MM.1S (cell line): ENCODE results near the gene KMT2D.

Experiments used
- DNase-seq: peaks from one replicate; pipeline ENCODE4 v3.0.0-alpha.2; 2015
- H2AFZ ChIP-seq: fragments of 300-600 bp; sonication (generic); 2 replicates; pipeline ENCODE4 v1.6.0; 2016; ENCODE audit warnings: antibody characterized with exemption, low read length
- H3F3A ChIP-seq: fragments of 300-600 bp; sonication (generic); 2 replicates; pipeline ENCODE4 v1.6.1; 2016; ENCODE audit warnings: mild to moderate bottlenecking, antibody characterized with exemption, low read length, moderate library complexity, mixed read lengths; ENCODE audit not compliant: insufficient read depth
- H3K27ac ChIP-seq: fragments of 300-600 bp; sonication (generic); 2 replicates; pipeline ENCODE4 v1.5.1; 2016; ENCODE audit warnings: mild to moderate bottlenecking, low read length
- H3K27me3 ChIP-seq: fragments of 300-600 bp; sonication (generic); replicated peaks from 2 replicates; pipeline ENCODE4 v1.6.0; 2016; ENCODE audit warnings: low read length; ENCODE audit not compliant: insufficient read depth
- H3K36me3 ChIP-seq: fragments of 300-600 bp; sonication (generic); replicated peaks from 2 replicates; pipeline ENCODE4 v1.6.1; 2016; ENCODE audit warnings: mild to moderate bottlenecking, low read length, mixed read lengths; ENCODE audit not compliant: insufficient read depth
- H3K4me1 ChIP-seq: fragments of 300-600 bp; sonication (generic); 2 replicates; pipeline ENCODE4 v1.6.1; 2016; ENCODE audit warnings: low read length, mixed read lengths
- H3K4me2 ChIP-seq: fragments of 300-600 bp; sonication (generic); 2 replicates; pipeline ENCODE4 v1.6.0; 2016; ENCODE audit warnings: low read depth, low read length
- H3K4me3 ChIP-seq: fragments of 300-600 bp; sonication (generic); 2 replicates; pipeline ENCODE4 v1.5.1; 2016; ENCODE audit warnings: low read length, mixed read lengths
- H3K79me2 ChIP-seq: fragments of 300-600 bp; sonication (generic); 2 replicates; pipeline ENCODE4 v1.6.1; 2016; ENCODE audit warnings: mixed run types, low read length, mixed read lengths
- H3K9ac ChIP-seq: fragments of 300-600 bp; sonication (generic); 2 replicates; pipeline ENCODE4 v1.6.1; 2016; ENCODE audit warnings: low read length, mixed read lengths
- H3K9me2 ChIP-seq: fragments of 300-600 bp; sonication (generic); replicated peaks from 2 replicates; pipeline ENCODE4 v1.6.1; 2016; ENCODE audit warnings: mild to moderate bottlenecking, low read length, mixed read lengths; ENCODE audit not compliant: insufficient read depth
- H3K9me3 ChIP-seq: fragments of 300-600 bp; sonication (generic); replicated peaks from 2 replicates; pipeline ENCODE4 v1.6.1; 2016; ENCODE audit warnings: mild to moderate bottlenecking, low read length, mixed read lengths; ENCODE audit not compliant: insufficient read depth
- H4K20me1 ChIP-seq: fragments of 300-600 bp; sonication (generic); 2 replicates; pipeline ENCODE4 v1.6.1; 2016; ENCODE audit warnings: mild to moderate bottlenecking, low read length, moderate library complexity, mixed read lengths; ENCODE audit not compliant: insufficient read depth
- CTCF ChIP-seq: fragments of 300-600 bp; sonication (generic); IDR thresholded peaks from 2 replicates; pipeline ENCODE4 v1.5.1; 2016; ENCODE audit warnings: antibody characterized with exemption, low read length, mixed read lengths
- EZH2 ChIP-seq: fragments of 300-600 bp; sonication (generic); optimal IDR thresholded peaks from 2 replicates; pipeline ENCODE3; 2017; ENCODE audit warnings: low read depth, mild to moderate bottlenecking, antibody characterized with exemption, low read length, mixed read lengths
- EZH2phosphoT487 ChIP-seq: fragments of 300-600 bp; sonication (generic); IDR thresholded peaks from 2 replicates; pipeline ENCODE4 v1.6.1; 2018; ENCODE audit warnings: antibody characterized with exemption, low read length

The KMT2D gene

DNA sequence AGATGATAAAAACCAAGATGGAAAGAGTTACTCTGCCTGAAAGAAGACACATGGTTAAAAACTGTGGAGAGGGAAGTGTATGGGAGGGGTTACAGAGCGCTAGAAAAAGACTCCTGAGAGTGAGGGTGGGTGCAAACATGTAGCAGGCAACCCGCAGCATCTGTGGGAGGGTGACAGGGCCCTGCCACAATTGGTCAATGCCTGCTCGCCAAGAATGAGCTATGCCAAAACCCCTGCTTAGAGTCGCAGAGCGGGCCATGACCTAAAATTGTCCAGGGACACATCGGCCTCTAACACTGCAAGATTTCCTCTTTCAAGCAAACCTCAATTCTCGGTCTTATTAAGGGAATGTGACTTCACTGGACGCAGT lies 42.7 kb downstream of the KMT2D start:
- Histone ChIP-seq H3K27ac (peak overlapping the region; percentile 84), H3K9me2 (no peaks in the 10 kb centered on the region), H3K36me3 (0 out of 2 replicates have a peak, but pooled peaks cover 1% of the 10 kb centered on the region), H3K4me1 (0 out of 2 replicates have a peak, but pooled peaks cover 3% of the 10 kb centered on the region), H3K4me2 (peak overlapping the region; percentile 70), H4K20me1 (no peaks in the 10 kb centered on the region), H3K4me3 (peak overlapping the region; percentile 80), H3K9ac (peak overlapping the region; percentile 89), H2AFZ (peak overlapping the region; percentile 64), H3K9me3 (no peaks in the 10 kb centered on the region), H3K79me2 (peaks cover 34% of the 10 kb centered on the region), H3F3A (peaks cover 18% of the 10 kb centered on the region), H3K27me3 (no peaks in the 10 kb centered on the region)
- no peak for DNase-seq
- TF ChIP-seq EZH2 (no peak), CTCF (no peak)

DNA sequence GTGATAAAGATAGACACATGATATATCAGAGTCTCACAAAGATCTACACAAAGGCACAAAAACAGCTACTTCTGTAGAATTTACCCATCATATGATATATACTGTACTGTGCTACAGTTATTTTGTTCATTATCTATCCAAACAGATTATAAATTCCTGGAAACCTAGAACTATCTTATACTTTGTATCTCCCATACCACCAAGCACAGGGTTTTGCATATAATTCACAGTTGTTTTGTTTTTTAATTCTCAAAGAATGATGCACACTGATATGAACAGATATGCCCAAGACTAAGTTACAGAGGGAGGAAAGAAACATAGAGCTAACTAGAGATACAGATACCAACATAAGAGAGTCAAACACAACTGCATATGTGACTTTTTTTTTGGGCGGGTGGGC lies 45.4 kb downstream of the KMT2D start:
- H3K36me3 ChIP-seq, result 0 out of 2 replicates have a peak, but pooled peaks cover 5% of the 10 kb centered on the region
- H3K4me3 ChIP-seq, result no peak overlapping the region
- no peaks in the 10 kb centered on the region for H4K20me1 ChIP-seq
- no peak for DNase-seq
- H3K9me3 ChIP-seq, result no peaks in the 10 kb centered on the region
- H3K4me2 ChIP-seq, result no peak overlapping the region
- peaks cover 18% of the 10 kb centered on the region for H3F3A ChIP-seq
- no peak overlapping the region for H2AFZ ChIP-seq
- H3K27ac ChIP-seq, result no peak overlapping the region
- H3K79me2 ChIP-seq, result peaks cover 34% of the 10 kb centered on the region
- no peak overlapping the region for H3K9ac ChIP-seq
- H3K9me2 ChIP-seq, result no peaks in the 10 kb centered on the region
- no peak for TF ChIP-seq EZH2phosphoT487
- H3K4me1 ChIP-seq, result 0 out of 2 replicates have a peak, but pooled peaks cover 3% of the 10 kb centered on the region
- no peaks in the 10 kb centered on the region for H3K27me3 ChIP-seq

GRCh38 chr12:49014547-49014946 lies 46.0 kb downstream of the KMT2D start:
- H3K79me2 ChIP-seq, result peaks cover 34% of the 10 kb centered on the region
- no peaks in the 10 kb centered on the region for H4K20me1 ChIP-seq
- H3K27me3 ChIP-seq, result no peaks in the 10 kb centered on the region
- 0 out of 2 replicates have a peak, but pooled peaks cover 2% of the 10 kb centered on the region for H3K4me1 ChIP-seq
- H3K4me3 ChIP-seq, result no peak overlapping the region
- no peak overlapping the region for H3K9ac ChIP-seq
- H3K9me3 ChIP-seq, result no peaks in the 10 kb centered on the region
- H3K27ac ChIP-seq, result no peak overlapping the region
- no peak for DNase-seq
- TF ChIP-seq CTCF, result no peak
- TF ChIP-seq EZH2, result no peak
- TF ChIP-seq EZH2phosphoT487, result no peak
- H3K4me2 ChIP-seq, result no peak overlapping the region
- H3F3A ChIP-seq, result peaks cover 14% of the 10 kb centered on the region; the same call in 1 of the 2 replicates
- 0 out of 2 replicates have a peak, but pooled peaks cover 5% of the 10 kb centered on the region for H3K36me3 ChIP-seq
- H2AFZ ChIP-seq, result no peak overlapping the region
- H3K9me2 ChIP-seq, result no peaks in the 10 kb centered on the region

DNA sequence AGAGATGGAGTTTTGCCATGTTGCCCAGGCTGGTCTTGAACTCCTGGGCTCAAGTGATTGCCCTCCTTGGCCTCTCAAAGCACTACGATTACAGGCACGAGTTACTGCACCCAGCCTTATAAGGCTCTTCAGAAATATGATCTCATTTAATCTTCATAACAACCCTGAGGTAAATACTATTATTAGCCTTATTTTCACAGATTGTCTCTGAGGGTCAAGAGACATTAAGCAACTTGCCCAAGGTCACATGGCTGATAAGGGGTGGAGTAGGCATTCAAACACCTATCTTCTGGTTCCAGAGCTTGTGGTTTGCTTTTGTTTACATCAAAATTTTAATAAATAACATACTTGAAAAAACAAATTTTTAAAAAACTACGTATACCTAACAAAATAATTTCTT lies 47.2 kb downstream of the KMT2D start:
- Histone ChIP-seq H3K4me2 (no peak overlapping the region), H4K20me1 (no peaks in the 10 kb centered on the region), H2AFZ (no peak overlapping the region), H3K79me2 (peaks cover 34% of the 10 kb centered on the region), H3K4me1 (no peaks in the 10 kb centered on the region), H3K36me3 (0 out of 2 replicates have a peak, but pooled peaks cover 5% of the 10 kb centered on the region), H3K9me3 (no peaks in the 10 kb centered on the region), H3K9me2 (no peaks in the 10 kb centered on the region), H3K27ac (no peak overlapping the region), H3K27me3 (no peaks in the 10 kb centered on the region), H3K4me3 (no peak overlapping the region), H3K9ac (no peak overlapping the region), H3F3A (peaks cover 12% of the 10 kb centered on the region; the same call in 1 of the 2 replicates)
- no peak for DNase-seq
- no peak for TF ChIP-seq CTCF
- no peak for TF ChIP-seq EZH2phosphoT487
